HS-5 (cell line): Measurements from ENCODE around the gene ADRA2B.

Source experiments
- DNase-seq: peaks from one replicate; pipeline ENCODE4 v3.0.0-alpha.2; 2012; ENCODE audit warnings: low read depth

Gene ADRA2B

GRCh38 chr2:96104487-96104861 is 11.9 kb downstream of the ADRA2B start:
- DNase-seq = no peak

GRCh38 chr2:96103761-96104486 is 12.4 kb downstream of the ADRA2B start:
- no peak for DNase-seq

- DNase-seq = no peak
Observed at GRCh38 chr2:96103187-96103601, 13.2 kb downstream of the ADRA2B start.

- DNase-seq = no peak
Observed at GRCh38 chr2:96102596-96103186, 13.7 kb downstream of the ADRA2B start.

- no peak for DNase-seq
Observed at GRCh38 chr2:96100893-96101304, 15.5 kb downstream of the ADRA2B start.

GRCh38 chr2:96099861-96100798 is 16.2 kb downstream of the ADRA2B start:
- no peak for DNase-seq

GRCh38 chr2:96098900-96099590 is 17.3 kb downstream of the ADRA2B start:
- no peak for DNase-seq

- no peak for DNase-seq
Observed at GRCh38 chr2:96097951-96098823, 18.2 kb downstream of the ADRA2B start.

GRCh38 chr2:96097441-96097840 is 18.9 kb downstream of the ADRA2B start:
- DNase-seq = no peak

- DNase-seq = no peak
Observed at GRCh38 chr2:96095116-96095636, 21.2 kb downstream of the ADRA2B start.

- no peak for DNase-seq
Observed at GRCh38 chr2:96093528-96093927, 22.8 kb downstream of the ADRA2B start.

- no peak for DNase-seq
Observed at GRCh38 chr2:96092951-96093350, 23.4 kb downstream of the ADRA2B start.

- DNase-seq = no peak
Observed at GRCh38 chr2:96092573-96092877, 23.8 kb downstream of the ADRA2B start.

GRCh38 chr2:96091711-96092572 is 24.4 kb downstream of the ADRA2B start:
- no peak for DNase-seq

- DNase-seq = no peak
Observed at GRCh38 chr2:96091141-96091710, 25.1 kb downstream of the ADRA2B start.

GRCh38 chr2:96090196-96090926 is 26.0 kb downstream of the ADRA2B start:
- DNase-seq = no peak

GRCh38 chr2:96089356-96090195 is 26.8 kb downstream of the ADRA2B start:
- DNase-seq = no peak
